ENCODE measurements around the gene ABR. TPM values are rescaled to one million over a fixed set of nuclear protein-coding genes. Genes with fewer than 3 reads are reported as not detected.

ABR gene
- total RNA-seq, 2 donors from 2014 or later, result 243 to 326 TPM

DNA sequence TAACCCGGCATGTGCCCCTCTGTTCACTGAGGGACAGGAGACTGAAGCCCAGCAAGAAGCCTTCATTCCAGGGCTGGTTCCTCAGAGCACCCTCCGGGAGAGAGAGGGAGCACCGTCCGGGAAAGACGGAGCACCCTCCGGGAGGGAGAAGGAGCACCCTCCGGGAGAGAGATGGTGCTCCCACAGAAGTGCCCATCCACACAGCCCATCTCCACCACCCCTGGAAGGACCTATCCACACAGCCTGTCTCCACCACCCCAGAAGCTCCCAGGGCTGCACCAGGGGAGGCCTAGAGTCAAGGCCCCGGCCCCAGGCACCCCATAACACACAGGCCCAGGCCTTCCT, 88.6 kb downstream of the ABR start:
- TF ChIP-seq, protein P1, sequence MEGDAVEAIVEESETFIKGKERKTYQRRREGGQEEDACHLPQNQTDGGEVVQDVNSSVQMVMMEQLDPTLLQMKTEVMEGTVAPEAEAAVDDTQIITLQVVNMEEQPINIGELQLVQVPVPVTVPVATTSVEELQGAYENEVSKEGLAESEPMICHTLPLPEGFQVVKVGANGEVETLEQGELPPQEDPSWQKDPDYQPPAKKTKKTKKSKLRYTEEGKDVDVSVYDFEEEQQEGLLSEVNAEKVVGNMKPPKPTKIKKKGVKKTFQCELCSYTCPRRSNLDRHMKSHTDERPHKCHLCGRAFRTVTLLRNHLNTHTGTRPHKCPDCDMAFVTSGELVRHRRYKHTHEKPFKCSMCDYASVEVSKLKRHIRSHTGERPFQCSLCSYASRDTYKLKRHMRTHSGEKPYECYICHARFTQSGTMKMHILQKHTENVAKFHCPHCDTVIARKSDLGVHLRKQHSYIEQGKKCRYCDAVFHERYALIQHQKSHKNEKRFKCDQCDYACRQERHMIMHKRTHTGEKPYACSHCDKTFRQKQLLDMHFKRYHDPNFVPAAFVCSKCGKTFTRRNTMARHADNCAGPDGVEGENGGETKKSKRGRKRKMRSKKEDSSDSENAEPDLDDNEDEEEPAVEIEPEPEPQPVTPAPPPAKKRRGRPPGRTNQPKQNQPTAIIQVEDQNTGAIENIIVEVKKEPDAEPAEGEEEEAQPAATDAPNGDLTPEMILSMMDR (IDR thresholded peaks at IDR 0.05), result no peak

DNA sequence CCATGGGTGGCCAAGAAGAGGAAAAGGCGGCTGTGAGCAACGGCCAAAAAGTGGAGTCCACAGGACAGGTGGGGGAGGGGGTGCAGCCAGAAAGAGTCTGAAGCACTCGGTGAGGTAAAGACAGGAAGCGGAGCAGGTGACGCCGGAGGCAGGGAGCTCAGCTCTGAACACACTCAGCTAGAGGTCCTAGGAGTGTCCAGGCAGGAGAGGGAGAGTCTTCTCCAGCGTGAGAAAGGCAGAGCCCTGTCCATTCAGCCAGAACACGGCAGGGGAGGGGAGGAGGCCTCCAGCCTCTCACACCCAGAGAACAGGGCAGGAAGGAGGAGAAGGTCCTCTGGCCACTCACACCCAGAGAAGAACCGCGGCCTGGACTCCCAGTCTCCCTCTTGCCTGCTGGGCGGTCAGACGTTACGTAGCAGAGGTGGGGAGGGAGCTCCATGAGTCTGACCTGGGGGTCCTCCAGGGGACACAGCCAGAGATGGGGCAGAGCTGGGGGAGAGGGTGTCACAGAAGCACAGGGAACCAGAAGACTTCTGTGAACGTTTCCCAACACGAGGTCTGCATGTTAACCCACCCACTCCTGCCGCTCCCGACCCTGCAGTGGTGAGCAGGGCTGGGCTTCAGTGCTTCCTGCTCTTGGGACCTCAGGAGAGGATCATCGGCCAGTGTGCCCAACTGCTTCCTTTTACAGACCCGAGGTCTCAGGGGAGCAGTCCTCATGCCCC, 89.2 kb downstream of the ABR start:
- Histone ChIP-seq H3K27me3 (no peaks in the 10 kb centered on the region), H3K9me3 (no peaks in the 10 kb centered on the region), H3K27ac (no peak overlapping the region), H3K36me3 (peaks cover 19% of the 10 kb centered on the region), H3K4me1 (peaks cover 13% of the 10 kb centered on the region), H3K4me3 (no peak overlapping the region), H3K9ac (ENCODE audit: low read depth in 2 of 2, low read length in 2 of 2) (no peak overlapping the region)
- intact Hi-C loops (cut with DNase I), result no loop called here
- TF ChIP-seq, protein P1 (IDR thresholded peaks at IDR 0.05), result no peak
- no peak for DNase-seq

More for the DNA sequence above, 88.6 kb downstream of the ABR start:
- H3K9me3 ChIP-seq, result no peaks in the 10 kb centered on the region
- peaks cover 17% of the 10 kb centered on the region for H3K4me1 ChIP-seq
- intact Hi-C loops (cut with DNase I), result no loop called here
- H3K9ac ChIP-seq (ENCODE audit: low read depth in 2 of 2, low read length in 2 of 2), result no peak overlapping the region
- H3K4me3 ChIP-seq, result no peak overlapping the region
- no peak overlapping the region for H3K27ac ChIP-seq
- H3K27me3 ChIP-seq, result no peaks in the 10 kb centered on the region
- DNase-seq, result no peak
- H3K36me3 ChIP-seq, result peaks cover 19% of the 10 kb centered on the region

DNA sequence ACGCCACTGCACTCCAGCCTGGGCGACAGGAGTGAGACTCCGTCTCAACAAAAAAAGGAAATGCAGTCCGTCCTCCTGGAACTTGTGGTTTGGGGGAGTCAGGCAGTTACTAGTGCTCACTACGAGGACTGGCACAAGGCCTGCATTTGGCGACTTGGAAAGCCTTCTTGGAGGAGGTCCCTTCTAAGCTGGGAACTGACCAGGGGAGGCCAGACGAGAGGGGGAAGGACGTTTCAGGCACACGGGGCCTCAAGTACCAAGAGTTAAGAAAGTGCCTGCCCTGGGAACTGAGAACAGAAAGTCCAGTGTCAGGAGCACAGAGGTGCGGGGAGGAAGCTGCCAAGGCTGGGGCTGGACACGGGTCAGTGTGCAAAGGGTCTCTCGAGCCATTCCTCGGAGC, 89.9 kb downstream of the ABR start:
- intact Hi-C loops (cut with DNase I), result no loop called here
- no peak overlapping the region for H3K4me3 ChIP-seq
- TF ChIP-seq, protein P1 (IDR thresholded peaks at IDR 0.05), result no peak
- DNase-seq, result no peak
- H3K9me3 ChIP-seq, result no peaks in the 10 kb centered on the region
- no peaks in the 10 kb centered on the region for H3K27me3 ChIP-seq
- H3K27ac ChIP-seq, result no peak overlapping the region
- peaks cover 12% of the 10 kb centered on the region for H3K4me1 ChIP-seq
- H3K9ac ChIP-seq (ENCODE audit: low read depth in 2 of 2, low read length in 2 of 2), result no peak overlapping the region
- peaks cover 19% of the 10 kb centered on the region for H3K36me3 ChIP-seq

DNA sequence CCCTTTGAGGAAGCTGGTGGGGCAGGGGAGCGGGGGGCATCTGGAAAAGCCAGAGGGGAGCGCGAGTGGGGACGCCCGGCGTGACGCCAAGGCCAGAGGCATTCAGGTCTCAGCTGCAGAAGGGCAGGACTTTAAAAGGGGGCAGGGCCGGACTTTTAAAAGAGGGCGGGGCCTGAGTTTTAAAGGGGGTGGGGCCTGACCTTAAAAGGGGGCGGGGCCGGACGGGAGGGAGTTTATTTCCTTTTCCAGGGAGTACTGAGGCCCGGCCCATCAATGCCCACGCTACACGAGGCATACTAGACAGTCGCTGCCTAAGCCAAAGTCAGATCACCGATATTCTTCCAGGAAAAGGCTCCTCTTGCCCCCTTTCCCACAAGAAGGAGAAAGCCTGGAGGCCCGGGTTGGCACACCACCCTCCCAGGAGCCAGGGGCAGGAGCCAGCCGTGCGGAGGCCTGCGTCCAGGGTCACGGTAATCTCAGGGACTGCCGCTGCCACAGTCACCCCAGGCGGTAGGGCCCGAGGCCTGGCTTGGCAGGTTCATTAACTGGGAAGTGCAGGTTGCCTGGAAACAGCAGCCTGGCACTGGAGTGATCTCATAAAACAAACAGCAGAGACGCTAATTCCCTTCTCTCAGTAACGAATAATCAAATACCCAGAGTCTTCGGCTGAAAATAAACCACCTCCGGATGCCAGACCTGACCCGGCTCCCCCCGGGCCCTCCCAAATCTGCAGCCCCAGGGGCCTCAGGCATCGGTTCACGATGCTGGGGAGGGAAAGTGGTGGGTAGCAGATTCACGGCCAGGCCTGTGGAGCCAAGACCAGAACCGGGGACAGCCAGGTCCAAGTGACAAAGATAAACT, 92.2 kb downstream of the ABR start:
- H3K36me3 ChIP-seq, result peaks cover 19% of the 10 kb centered on the region
- H3K27me3 ChIP-seq, result no peaks in the 10 kb centered on the region
- peak overlapping the region; percentile 43 to 70 for H3K9ac ChIP-seq (ENCODE audit: low read depth in 2 of 2, low read length in 2 of 2)
- H3K27ac ChIP-seq, result peak overlapping the region; percentile 85
- peaks cover 12% of the 10 kb centered on the region for H3K4me1 ChIP-seq
- no peaks in the 10 kb centered on the region for H3K9me3 ChIP-seq
- TF ChIP-seq, protein P1 (IDR thresholded peaks at IDR 0.05), result no peak
- intact Hi-C loops (cut with DNase I), result no loop called here
- no peak overlapping the region for H3K4me3 ChIP-seq
- DNase-seq, result peak; percentile 89

DNA sequence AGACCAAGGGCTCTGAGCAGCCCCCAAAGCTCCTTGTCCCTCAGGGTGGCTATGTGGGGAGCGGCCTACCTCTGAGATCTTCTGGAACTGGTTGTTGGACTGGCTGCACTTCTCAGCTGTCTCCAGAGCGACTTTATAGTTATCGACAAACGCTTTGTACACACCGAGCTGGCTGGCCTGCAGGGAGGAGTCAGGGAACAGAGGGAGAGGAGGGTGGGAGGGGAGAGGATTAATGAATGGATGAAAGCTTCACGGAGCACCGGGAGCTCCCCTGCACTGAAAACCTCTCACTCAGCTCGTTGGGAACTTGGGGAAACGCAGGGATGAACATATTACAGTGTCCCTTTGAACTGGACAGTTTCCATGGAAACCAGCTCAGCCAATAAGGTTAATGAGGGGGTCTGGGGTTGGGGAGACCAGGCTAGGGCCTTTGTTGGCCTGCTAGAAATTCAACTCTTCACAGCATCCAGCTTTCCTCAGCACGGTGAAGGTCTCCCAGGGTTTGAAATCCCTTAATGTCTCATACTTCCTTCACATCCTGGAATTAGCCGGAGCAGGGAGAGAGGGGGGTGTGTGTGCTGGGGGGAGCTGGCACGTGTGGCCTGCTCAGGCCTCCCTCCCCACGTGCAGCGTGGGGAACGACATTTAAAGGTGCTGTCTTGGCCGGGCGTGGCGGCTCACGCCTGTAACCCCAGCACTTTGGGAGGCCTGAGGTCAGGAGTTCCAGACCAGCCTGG, 96.2 kb downstream of the ABR start:
- H3K4me1 ChIP-seq, result peaks cover 12% of the 10 kb centered on the region

More for the DNA sequence above, 96.2 kb downstream of the ABR start:
- TF ChIP-seq, protein P1 (IDR thresholded peaks at IDR 0.05), result no peak
- Histone ChIP-seq H3K36me3 (no peaks in the 10 kb centered on the region), H3K27ac (peak overlapping the region; percentile 13), H3K27me3 (no peaks in the 10 kb centered on the region), H3K4me3 (no peak overlapping the region), H3K9ac (ENCODE audit: low read depth in 2 of 2, low read length in 2 of 2) (peak overlapping the region in 1 of 2 donors; percentile 48), H3K9me3 (no peaks in the 10 kb centered on the region)
- intact Hi-C loops (cut with DNase I), result no loop called here
- no peak for DNase-seq

Data from colonic mucosa (tissue), 4 donors.